ENCODE results near the gene FAM83D.

FAM83D gene

DNA sequence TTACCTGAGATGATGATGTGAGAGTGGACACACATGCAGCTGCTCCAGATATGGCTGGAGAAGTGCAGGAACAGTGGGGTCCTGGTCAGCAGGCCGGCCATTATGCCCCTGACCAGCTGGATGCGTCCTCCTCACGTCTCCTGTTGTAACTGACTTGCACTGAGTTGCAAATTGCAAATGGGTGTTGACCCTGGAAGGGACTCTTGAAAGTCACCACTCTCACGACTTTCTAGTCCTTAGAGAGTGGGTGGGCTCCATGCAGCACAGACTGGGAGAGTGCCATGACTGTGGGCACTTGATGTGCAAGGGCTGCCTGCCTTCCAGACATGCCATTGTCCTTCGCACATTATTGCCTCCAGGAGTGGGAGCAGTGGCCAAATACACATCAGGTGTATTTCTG lies 10.8 kb downstream of the FAM83D start:
- Histone ChIP-seq H3K4me3 (ENCODE audit: low read depth, low read length) (no peak overlapping the region), H3K27ac (ENCODE audit: low read depth, low read length) (no peak overlapping the region), H3K9ac (ENCODE audit: low read length) (no peak overlapping the region), H3K4me1 (ENCODE audit: control insufficient read depth, insufficient read depth, low read length) (peaks cover 12% of the 10 kb centered on the region; the same call in 1 of the 2 replicates), H3K9me3 (ENCODE audit: control insufficient read depth, insufficient read depth, low read depth, low read length) (no peaks in the 10 kb centered on the region), H3K36me3 (ENCODE audit: control insufficient read depth, insufficient read depth, low read length) (peaks cover 55% of the 10 kb centered on the region), H3K27me3 (ENCODE audit: control insufficient read depth, insufficient read depth, low read length) (no peaks in the 10 kb centered on the region)

DNA sequence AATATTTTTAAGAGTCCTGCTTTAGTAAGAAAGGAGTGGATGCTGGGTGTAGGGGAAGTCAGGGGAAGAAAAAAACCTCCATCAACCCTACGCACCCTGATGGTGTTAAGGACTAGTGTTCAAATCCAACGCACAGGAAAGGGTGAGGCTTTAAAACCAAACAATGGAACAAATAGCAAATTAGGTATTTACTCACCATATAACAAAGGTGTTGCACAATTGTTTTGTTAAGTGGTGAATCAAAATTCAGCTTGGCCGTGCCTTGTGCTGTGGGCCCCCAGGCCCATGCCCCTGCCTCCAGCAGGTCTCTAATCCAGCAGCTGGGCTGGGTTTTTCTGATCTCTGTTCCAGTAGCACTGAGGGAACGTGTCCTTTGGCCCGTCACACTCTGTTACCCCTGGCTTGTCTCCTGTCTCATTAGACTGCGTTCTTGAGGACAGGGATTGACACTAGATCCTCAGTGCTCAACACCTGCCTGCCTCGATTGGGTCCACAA lies 11.8 kb downstream of the FAM83D start:
- Histone ChIP-seq H3K27me3 (ENCODE audit: control insufficient read depth, insufficient read depth, low read length) (no peaks in the 10 kb centered on the region), H3K36me3 (ENCODE audit: control insufficient read depth, insufficient read depth, low read length) (peaks cover 66% of the 10 kb centered on the region), H3K4me1 (ENCODE audit: control insufficient read depth, insufficient read depth, low read length) (peaks cover 12% of the 10 kb centered on the region; the same call in 1 of the 2 replicates), H3K27ac (ENCODE audit: low read depth, low read length) (no peak overlapping the region), H3K4me3 (ENCODE audit: low read depth, low read length) (no peak overlapping the region), H3K9ac (ENCODE audit: low read length) (no peak overlapping the region), H3K9me3 (ENCODE audit: control insufficient read depth, insufficient read depth, low read depth, low read length) (no peaks in the 10 kb centered on the region)

DNA sequence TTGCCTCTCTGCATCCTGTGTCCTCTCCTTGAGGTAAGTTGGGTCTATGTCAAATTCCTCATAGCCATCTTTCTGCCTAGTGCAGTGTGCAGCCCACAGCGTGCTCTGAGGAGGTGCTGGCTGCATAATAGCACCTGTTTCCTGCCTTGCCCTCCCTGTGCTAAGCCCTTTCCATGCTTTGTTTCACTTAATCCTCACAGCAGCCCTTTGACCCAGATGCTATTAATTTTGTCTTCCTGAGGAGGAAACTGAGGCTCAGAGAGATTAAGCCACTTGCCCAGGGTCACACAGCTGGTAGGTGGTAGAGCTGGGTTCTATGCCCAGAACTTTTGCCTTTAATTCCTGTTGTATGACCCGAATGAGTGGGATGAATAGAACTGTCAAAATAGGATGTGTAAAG lies 13.5 kb downstream of the FAM83D start:
- no peak overlapping the region for H3K4me3 ChIP-seq (ENCODE audit: low read depth, low read length)
- H3K9ac ChIP-seq (ENCODE audit: low read length) = no peak overlapping the region
- peaks cover 12% of the 10 kb centered on the region; the same call in 1 of the 2 replicates for H3K4me1 ChIP-seq (ENCODE audit: control insufficient read depth, insufficient read depth, low read length)
- H3K27ac ChIP-seq (ENCODE audit: low read depth, low read length) = no peak overlapping the region
- H3K9me3 ChIP-seq (ENCODE audit: control insufficient read depth, insufficient read depth, low read depth, low read length) = no peaks in the 10 kb centered on the region
- no peaks in the 10 kb centered on the region for H3K27me3 ChIP-seq (ENCODE audit: control insufficient read depth, insufficient read depth, low read length)
- H3K36me3 ChIP-seq (ENCODE audit: control insufficient read depth, insufficient read depth, low read length) = peaks cover 78% of the 10 kb centered on the region

DNA sequence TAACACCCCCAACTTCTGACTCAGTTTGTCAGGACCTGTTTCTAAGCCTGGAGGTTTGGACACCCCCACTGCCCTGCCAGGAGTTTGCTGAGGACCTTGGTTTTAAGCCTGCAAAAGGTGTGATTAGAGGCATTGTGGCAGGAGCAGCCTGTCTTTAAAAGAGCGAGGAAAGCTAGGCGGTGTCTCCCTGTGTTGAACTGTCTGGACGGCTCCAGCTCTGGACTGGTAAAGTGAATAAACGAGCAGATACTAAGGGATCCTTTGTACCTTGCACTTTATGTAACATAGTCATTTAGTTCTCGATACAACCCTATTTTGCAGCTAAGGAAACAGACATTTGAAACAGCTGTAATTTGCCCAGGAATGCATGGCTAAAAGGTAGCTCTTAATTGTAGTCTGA lies 14.4 kb downstream of the FAM83D start:
- H3K36me3 ChIP-seq (ENCODE audit: control insufficient read depth, insufficient read depth, low read length) = peaks cover 82% of the 10 kb centered on the region
- H3K4me1 ChIP-seq (ENCODE audit: control insufficient read depth, insufficient read depth, low read length) = peaks cover 12% of the 10 kb centered on the region; the same call in 1 of the 2 replicates
- no peak overlapping the region for H3K4me3 ChIP-seq (ENCODE audit: low read depth, low read length)
- H3K27me3 ChIP-seq (ENCODE audit: control insufficient read depth, insufficient read depth, low read length) = no peaks in the 10 kb centered on the region
- no peak overlapping the region for H3K9ac ChIP-seq (ENCODE audit: low read length)
- H3K27ac ChIP-seq (ENCODE audit: low read depth, low read length) = no peak overlapping the region
- no peaks in the 10 kb centered on the region for H3K9me3 ChIP-seq (ENCODE audit: control insufficient read depth, insufficient read depth, low read depth, low read length)

DNA sequence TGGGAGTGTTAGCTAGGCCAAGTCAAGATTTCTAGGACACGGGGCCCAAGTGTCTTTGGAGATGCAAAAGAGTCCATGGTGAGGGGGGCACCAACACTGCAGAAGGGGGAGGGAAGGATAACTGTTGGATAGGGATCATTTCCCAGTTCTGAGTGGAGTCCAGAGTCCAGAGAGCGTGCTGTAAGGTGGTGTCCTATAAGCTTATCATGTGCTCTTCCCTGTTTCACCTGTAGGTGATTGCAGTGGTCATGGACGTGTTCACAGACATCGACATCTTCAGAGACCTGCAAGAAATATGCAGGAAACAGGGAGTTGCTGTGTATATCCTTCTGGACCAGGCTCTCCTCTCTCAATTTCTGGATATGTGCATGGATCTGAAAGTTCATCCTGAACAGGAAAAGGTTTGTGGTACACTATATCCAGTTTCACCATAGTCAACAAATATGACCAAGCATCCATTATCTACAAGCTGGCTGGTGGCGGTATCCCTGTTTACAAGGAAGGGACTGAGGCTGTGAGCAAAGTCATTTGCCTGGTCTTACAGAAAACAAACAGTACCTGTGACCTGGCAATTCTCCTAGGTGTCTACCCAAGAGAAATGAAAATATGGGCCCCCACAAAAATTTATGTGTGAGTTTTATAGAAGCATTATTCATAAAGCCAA lies 15.6 kb downstream of the FAM83D start:
- no peak overlapping the region for H3K4me3 ChIP-seq (ENCODE audit: low read depth, low read length)
- H3K9ac ChIP-seq (ENCODE audit: low read length) = no peak overlapping the region
- H3K27ac ChIP-seq (ENCODE audit: low read depth, low read length) = no peak overlapping the region
- no peaks in the 10 kb centered on the region for H3K9me3 ChIP-seq (ENCODE audit: control insufficient read depth, insufficient read depth, low read depth, low read length)
- H3K4me1 ChIP-seq (ENCODE audit: control insufficient read depth, insufficient read depth, low read length) = peaks cover 5% of the 10 kb centered on the region; the same call in 1 of the 2 replicates
- H3K27me3 ChIP-seq (ENCODE audit: control insufficient read depth, insufficient read depth, low read length) = no peaks in the 10 kb centered on the region
- peaks cover 79% of the 10 kb centered on the region for H3K36me3 ChIP-seq (ENCODE audit: control insufficient read depth, insufficient read depth, low read length)

DNA sequence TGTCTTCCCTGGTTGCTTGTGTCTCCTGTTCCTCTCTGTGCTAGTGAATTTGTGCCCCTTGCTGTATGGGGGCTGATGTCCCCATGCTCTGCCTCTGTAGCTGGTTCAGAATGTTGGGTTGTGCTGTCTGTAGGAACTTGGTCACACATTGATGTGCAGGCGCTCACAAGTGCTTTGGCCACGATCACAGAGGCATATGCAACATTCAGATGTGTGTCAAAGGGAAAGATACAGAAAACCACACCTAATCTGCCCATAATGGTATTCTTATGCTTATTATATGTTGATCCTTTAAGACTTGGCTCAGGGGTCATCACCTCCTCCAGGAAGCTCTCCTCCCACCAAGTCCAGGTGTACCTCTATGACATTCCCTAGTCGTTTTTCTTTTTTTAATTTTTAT lies 18.8 kb downstream of the FAM83D start:
- no peak overlapping the region for H3K27ac ChIP-seq (ENCODE audit: low read depth, low read length)
- no peak overlapping the region for H3K4me3 ChIP-seq (ENCODE audit: low read depth, low read length)
- H3K4me1 ChIP-seq (ENCODE audit: control insufficient read depth, insufficient read depth, low read length) = no peaks in the 10 kb centered on the region
- no peak overlapping the region for H3K9ac ChIP-seq (ENCODE audit: low read length)
- no peaks in the 10 kb centered on the region for H3K27me3 ChIP-seq (ENCODE audit: control insufficient read depth, insufficient read depth, low read length)
- H3K9me3 ChIP-seq (ENCODE audit: control insufficient read depth, insufficient read depth, low read depth, low read length) = no peaks in the 10 kb centered on the region
- peaks cover 86% of the 10 kb centered on the region for H3K36me3 ChIP-seq (ENCODE audit: control insufficient read depth, insufficient read depth, low read length)

DNA sequence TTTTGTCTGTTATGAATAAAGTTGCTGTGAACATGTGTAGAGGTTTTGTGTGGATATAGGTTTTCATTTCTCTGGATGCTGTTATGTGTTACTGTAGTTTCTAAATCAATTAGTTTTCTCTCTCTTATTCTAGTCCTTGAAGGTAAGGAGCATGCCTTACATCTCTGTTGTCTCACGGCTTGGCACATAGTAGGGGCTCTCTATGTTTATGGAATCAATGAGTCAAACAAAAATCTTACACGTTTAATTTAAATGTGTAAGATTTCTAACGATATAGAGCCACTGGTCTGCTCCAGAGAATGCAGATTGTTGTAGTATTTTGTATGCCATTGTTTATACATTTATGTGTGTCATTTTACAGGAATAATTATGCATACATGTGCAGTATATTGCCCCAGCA lies 20.6 kb downstream of the FAM83D start:
- Histone ChIP-seq H3K9me3 (ENCODE audit: control insufficient read depth, insufficient read depth, low read depth, low read length) (no peaks in the 10 kb centered on the region), H3K4me3 (ENCODE audit: low read depth, low read length) (no peak overlapping the region), H3K9ac (ENCODE audit: low read length) (no peak overlapping the region), H3K36me3 (ENCODE audit: control insufficient read depth, insufficient read depth, low read length) (peaks cover 86% of the 10 kb centered on the region), H3K27ac (ENCODE audit: low read depth, low read length) (no peak overlapping the region), H3K27me3 (ENCODE audit: control insufficient read depth, insufficient read depth, low read length) (no peaks in the 10 kb centered on the region), H3K4me1 (ENCODE audit: control insufficient read depth, insufficient read depth, low read length) (no peaks in the 10 kb centered on the region)

DNA sequence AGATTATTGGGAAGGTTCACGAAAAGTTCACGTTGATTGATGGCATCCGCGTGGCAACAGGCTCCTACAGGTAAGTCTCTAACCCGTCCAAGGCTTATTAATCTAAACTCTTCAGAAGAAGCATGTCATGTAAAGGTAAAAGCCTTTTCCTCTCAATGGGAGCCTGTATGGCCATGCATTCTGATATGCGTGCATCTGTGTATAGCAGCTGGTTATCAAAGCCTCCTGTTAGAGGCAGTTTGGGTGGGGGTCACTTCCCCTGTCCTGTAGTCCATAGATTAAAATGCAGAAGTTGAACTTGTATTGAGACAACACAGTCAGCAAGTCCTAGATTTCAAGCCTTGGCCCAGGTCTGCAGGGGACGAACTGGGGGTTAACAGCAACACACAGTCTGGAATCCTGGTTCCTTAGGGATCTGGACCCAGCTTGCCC lies 21.7 kb downstream of the FAM83D start:
- no peaks in the 10 kb centered on the region for H3K9me3 ChIP-seq (ENCODE audit: control insufficient read depth, insufficient read depth, low read depth, low read length)
- H3K36me3 ChIP-seq (ENCODE audit: control insufficient read depth, insufficient read depth, low read length) = peaks cover 86% of the 10 kb centered on the region
- no peak overlapping the region for H3K27ac ChIP-seq (ENCODE audit: low read depth, low read length)
- no peaks in the 10 kb centered on the region for H3K4me1 ChIP-seq (ENCODE audit: control insufficient read depth, insufficient read depth, low read length)
- no peak overlapping the region for H3K4me3 ChIP-seq (ENCODE audit: low read depth, low read length)
- no peaks in the 10 kb centered on the region for H3K27me3 ChIP-seq (ENCODE audit: control insufficient read depth, insufficient read depth, low read length)
- H3K9ac ChIP-seq (ENCODE audit: low read length) = no peak overlapping the region

DNA sequence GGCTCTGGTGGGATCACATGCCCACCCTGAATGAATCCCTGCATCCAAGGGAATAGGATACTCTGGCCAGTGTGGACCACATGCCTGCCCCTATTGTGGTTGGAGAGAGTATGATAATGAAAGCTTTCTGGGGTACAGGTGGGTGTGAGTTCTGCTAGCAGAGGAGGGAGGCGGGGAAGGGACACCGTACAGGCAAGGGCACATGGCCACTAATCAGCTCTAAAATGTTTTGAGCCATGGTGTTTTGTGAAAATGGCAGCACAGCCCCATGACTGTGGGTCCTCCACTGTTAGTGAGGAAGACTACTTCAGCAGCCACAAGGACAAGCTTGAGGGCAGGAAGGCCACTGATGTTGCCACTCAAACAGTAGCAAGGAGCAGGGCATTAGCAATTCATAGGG lies 24.0 kb downstream of the FAM83D start:
- H3K9me3 ChIP-seq (ENCODE audit: control insufficient read depth, insufficient read depth, low read depth, low read length) = no peaks in the 10 kb centered on the region
- H3K36me3 ChIP-seq (ENCODE audit: control insufficient read depth, insufficient read depth, low read length) = peaks cover 82% of the 10 kb centered on the region
- no peak overlapping the region for H3K9ac ChIP-seq (ENCODE audit: low read length)
- H3K4me1 ChIP-seq (ENCODE audit: control insufficient read depth, insufficient read depth, low read length) = no peaks in the 10 kb centered on the region
- no peak overlapping the region for H3K4me3 ChIP-seq (ENCODE audit: low read depth, low read length)
- no peaks in the 10 kb centered on the region for H3K27me3 ChIP-seq (ENCODE audit: control insufficient read depth, insufficient read depth, low read length)
- no peak overlapping the region for H3K27ac ChIP-seq (ENCODE audit: low read depth, low read length)

DNA sequence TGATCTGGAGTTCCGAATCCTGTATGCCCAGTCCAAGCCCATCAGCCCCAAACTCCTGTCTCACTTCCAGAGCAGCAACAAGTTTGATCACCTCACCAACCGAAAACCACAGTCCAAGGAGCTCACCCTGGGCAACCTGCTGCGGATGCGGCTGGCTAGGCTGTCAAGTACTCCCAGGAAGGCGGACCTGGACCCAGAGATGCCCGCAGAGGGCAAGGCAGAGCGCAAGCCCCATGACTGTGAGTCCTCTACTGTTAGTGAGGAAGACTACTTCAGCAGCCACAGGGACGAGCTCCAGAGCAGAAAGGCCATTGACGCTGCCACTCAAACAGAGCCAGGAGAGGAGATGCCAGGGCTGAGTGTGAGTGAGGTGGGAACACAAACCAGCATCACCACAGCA lies 25.4 kb downstream of the FAM83D start:
- H3K9ac ChIP-seq (ENCODE audit: low read length) = no peak overlapping the region
- H3K4me1 ChIP-seq (ENCODE audit: control insufficient read depth, insufficient read depth, low read length) = no peaks in the 10 kb centered on the region
- H3K27me3 ChIP-seq (ENCODE audit: control insufficient read depth, insufficient read depth, low read length) = no peaks in the 10 kb centered on the region
- H3K27ac ChIP-seq (ENCODE audit: low read depth, low read length) = no peak overlapping the region
- no peaks in the 10 kb centered on the region for H3K9me3 ChIP-seq (ENCODE audit: control insufficient read depth, insufficient read depth, low read depth, low read length)
- H3K4me3 ChIP-seq (ENCODE audit: low read depth, low read length) = no peak overlapping the region
- peaks cover 76% of the 10 kb centered on the region for H3K36me3 ChIP-seq (ENCODE audit: control insufficient read depth, insufficient read depth, low read length)

DNA sequence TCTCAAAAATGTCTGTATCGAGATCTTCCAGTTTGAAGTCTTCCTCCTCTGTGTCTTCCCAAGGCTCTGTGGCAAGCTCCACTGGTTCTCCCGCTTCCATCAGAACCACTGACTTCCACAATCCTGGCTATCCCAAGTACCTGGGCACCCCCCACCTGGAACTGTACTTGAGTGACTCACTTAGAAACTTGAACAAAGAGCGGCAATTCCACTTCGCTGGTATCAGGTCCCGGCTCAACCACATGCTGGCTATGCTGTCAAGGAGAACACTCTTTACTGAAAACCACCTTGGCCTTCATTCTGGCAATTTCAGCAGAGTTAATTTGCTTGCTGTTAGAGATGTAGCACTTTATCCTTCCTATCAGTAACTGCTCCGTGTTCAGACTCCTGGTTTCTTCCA lies 25.9 kb downstream of the FAM83D start:
- Histone ChIP-seq H3K27ac (ENCODE audit: low read depth, low read length) (no peak overlapping the region), H3K4me1 (ENCODE audit: control insufficient read depth, insufficient read depth, low read length) (no peaks in the 10 kb centered on the region), H3K36me3 (ENCODE audit: control insufficient read depth, insufficient read depth, low read length) (peaks cover 71% of the 10 kb centered on the region), H3K4me3 (ENCODE audit: low read depth, low read length) (no peak overlapping the region), H3K9ac (ENCODE audit: low read length) (no peak overlapping the region), H3K27me3 (ENCODE audit: control insufficient read depth, insufficient read depth, low read length) (no peaks in the 10 kb centered on the region), H3K9me3 (ENCODE audit: control insufficient read depth, insufficient read depth, low read depth, low read length) (no peaks in the 10 kb centered on the region)
